ENCODE results near the gene STAB1.
A peak's percentile ranks its signal among the peaks of the same experiment; 100 is the strongest.

STAB1 gene

GRCh38 chr3:52454250-52454937 is 40.7 kb upstream of the STAB1 start:
- peaks cover 23% of the 10 kb centered on the region for H3K36me3 ChIP-seq (ENCODE audit: insufficient read depth, low read length)
- no peak overlapping the region for H3K4me3 ChIP-seq (ENCODE audit: low read length)
- H3K27me3 ChIP-seq (ENCODE audit: insufficient read depth, low read length), result no peaks in the 10 kb centered on the region
- no peak overlapping the region for H3K9ac ChIP-seq (ENCODE audit: low read depth, low read length)
- H3K27ac ChIP-seq (ENCODE audit: low read depth, low read length), result no peak overlapping the region
- H3K9me3 ChIP-seq (ENCODE audit: insufficient read depth, low read depth, low read length), result no peaks in the 10 kb centered on the region
- 88% methylated on average over 8 of the region's 8 CpGs for WGBS
- peaks cover 26% of the 10 kb centered on the region for H3K4me1 ChIP-seq (ENCODE audit: insufficient read depth, low read length)

GRCh38 chr3:52454938-52455282 is 40.2 kb upstream of the STAB1 start:
- Histone ChIP-seq H3K4me1 (ENCODE audit: insufficient read depth, low read length) (peaks cover 26% of the 10 kb centered on the region), H3K36me3 (ENCODE audit: insufficient read depth, low read length) (peaks cover 25% of the 10 kb centered on the region), H3K9me3 (ENCODE audit: insufficient read depth, low read depth, low read length) (no peaks in the 10 kb centered on the region), H3K4me3 (ENCODE audit: low read length) (peak overlapping the region; percentile 51), H3K9ac (ENCODE audit: low read depth, low read length) (0 out of 2 replicates have a peak overlapping the region, but pooled peaks have one; percentile 8), H3K27me3 (ENCODE audit: insufficient read depth, low read length) (no peaks in the 10 kb centered on the region), H3K27ac (ENCODE audit: low read depth, low read length) (peak overlapping the region; percentile 13; the same call in 1 of the 2 replicates)
- 85% methylated on average over 11 of the region's 11 CpGs for WGBS

- Histone ChIP-seq H3K9ac (ENCODE audit: low read depth, low read length) (peak within 1 kb of the TSS; percentile 82), H3K36me3 (ENCODE audit: insufficient read depth, low read length) (peaks cover 31% of the 10 kb centered on the region), H3K4me3 (ENCODE audit: low read length) (peak within 1 kb of the TSS; percentile 88), H3K9me3 (ENCODE audit: insufficient read depth, low read depth, low read length) (no peaks in the 10 kb centered on the region), H3K4me1 (ENCODE audit: insufficient read depth, low read length) (peaks cover 21% of the 10 kb centered on the region; the same call in 1 of the 2 replicates), H3K27ac (ENCODE audit: low read depth, low read length) (peak within 1 kb of the TSS; percentile 46; the same call in 1 of the 2 replicates), H3K27me3 (ENCODE audit: insufficient read depth, low read length) (no peaks in the 10 kb centered on the region)
- WGBS, result 2% methylated on average over 86 of the region's 86 CpGs
Observed at GRCh38 chr3:52455283-52456168, 39.6 kb upstream of the STAB1 start, which contains the start of gene NISCH. Gene NISCH (plus strand): TSS chr3:52455604. CDS start chr3:52455642, 38 bp downstream.

- H3K4me1 ChIP-seq (ENCODE audit: insufficient read depth, low read length), result peaks cover 21% of the 10 kb centered on the region; the same call in 1 of the 2 replicates
- H3K9me3 ChIP-seq (ENCODE audit: insufficient read depth, low read depth, low read length), result no peaks in the 10 kb centered on the region
- WGBS, result 2% methylated on average over 12 of the region's 13 CpGs
- peaks cover 39% of the 10 kb centered on the region for H3K36me3 ChIP-seq (ENCODE audit: insufficient read depth, low read length)
- peak overlapping the region; percentile 88 for H3K4me3 ChIP-seq (ENCODE audit: low read length)
- peak overlapping the region; percentile 82 for H3K9ac ChIP-seq (ENCODE audit: low read depth, low read length)
- no peak overlapping the region for H3K27ac ChIP-seq (ENCODE audit: low read depth, low read length)
- H3K27me3 ChIP-seq (ENCODE audit: insufficient read depth, low read length), result no peaks in the 10 kb centered on the region
Observed at GRCh38 chr3:52456169-52456799, 38.9 kb upstream of the STAB1 start.

GRCh38 chr3:52456800-52457183 is 38.3 kb upstream of the STAB1 start:
- Histone ChIP-seq H3K27ac (ENCODE audit: low read depth, low read length) (no peak overlapping the region), H3K9me3 (ENCODE audit: insufficient read depth, low read depth, low read length) (no peaks in the 10 kb centered on the region), H3K4me1 (ENCODE audit: insufficient read depth, low read length) (peaks cover 21% of the 10 kb centered on the region; the same call in 1 of the 2 replicates), H3K36me3 (ENCODE audit: insufficient read depth, low read length) (peaks cover 42% of the 10 kb centered on the region), H3K4me3 (ENCODE audit: low read length) (peak overlapping the region; percentile 88), H3K27me3 (ENCODE audit: insufficient read depth, low read length) (no peaks in the 10 kb centered on the region), H3K9ac (ENCODE audit: low read depth, low read length) (peak overlapping the region; percentile 82; the same call in 1 of the 2 replicates)
- WGBS, result 90% methylated on average over 5 of the region's 5 CpGs

- H3K9ac ChIP-seq (ENCODE audit: low read depth, low read length), result no peak overlapping the region
- peaks cover 54% of the 10 kb centered on the region for H3K36me3 ChIP-seq (ENCODE audit: insufficient read depth, low read length)
- H3K27ac ChIP-seq (ENCODE audit: low read depth, low read length), result no peak overlapping the region
- WGBS, result 80% methylated on average over 6 of the region's 6 CpGs
- no peak overlapping the region for H3K4me3 ChIP-seq (ENCODE audit: low read length)
- H3K27me3 ChIP-seq (ENCODE audit: insufficient read depth, low read length), result no peaks in the 10 kb centered on the region
- no peaks in the 10 kb centered on the region for H3K9me3 ChIP-seq (ENCODE audit: insufficient read depth, low read depth, low read length)
- H3K4me1 ChIP-seq (ENCODE audit: insufficient read depth, low read length), result peaks cover 16% of the 10 kb centered on the region; the same call in 1 of the 2 replicates
Observed at GRCh38 chr3:52458031-52458760, 36.9 kb upstream of the STAB1 start.

GRCh38 chr3:52458770-52459545 is 36.2 kb upstream of the STAB1 start:
- Histone ChIP-seq H3K36me3 (ENCODE audit: insufficient read depth, low read length) (peaks cover 62% of the 10 kb centered on the region), H3K4me1 (ENCODE audit: insufficient read depth, low read length) (peaks cover 12% of the 10 kb centered on the region; the same call in 1 of the 2 replicates), H3K27ac (ENCODE audit: low read depth, low read length) (no peak overlapping the region), H3K9me3 (ENCODE audit: insufficient read depth, low read depth, low read length) (no peaks in the 10 kb centered on the region), H3K4me3 (ENCODE audit: low read length) (no peak overlapping the region), H3K27me3 (ENCODE audit: insufficient read depth, low read length) (no peaks in the 10 kb centered on the region), H3K9ac (ENCODE audit: low read depth, low read length) (no peak overlapping the region)
- WGBS, result 97% methylated on average over 14 of the region's 14 CpGs

- Histone ChIP-seq H3K4me1 (ENCODE audit: insufficient read depth, low read length) (peaks cover 3% of the 10 kb centered on the region; the same call in 1 of the 2 replicates), H3K4me3 (ENCODE audit: low read length) (no peak overlapping the region), H3K9ac (ENCODE audit: low read depth, low read length) (no peak overlapping the region), H3K27me3 (ENCODE audit: insufficient read depth, low read length) (no peaks in the 10 kb centered on the region), H3K27ac (ENCODE audit: low read depth, low read length) (no peak overlapping the region), H3K36me3 (ENCODE audit: insufficient read depth, low read length) (peaks cover 85% of the 10 kb centered on the region), H3K9me3 (ENCODE audit: insufficient read depth, low read depth, low read length) (no peaks in the 10 kb centered on the region)
- WGBS, result 94% methylated on average over 6 of the region's 6 CpGs
Observed at GRCh38 chr3:52461874-52462273, 33.3 kb upstream of the STAB1 start.

- no peaks in the 10 kb centered on the region for H3K27me3 ChIP-seq (ENCODE audit: insufficient read depth, low read length)
- H3K4me3 ChIP-seq (ENCODE audit: low read length), result no peak overlapping the region
- H3K27ac ChIP-seq (ENCODE audit: low read depth, low read length), result no peak overlapping the region
- no peaks in the 10 kb centered on the region for H3K4me1 ChIP-seq (ENCODE audit: insufficient read depth, low read length)
- H3K9me3 ChIP-seq (ENCODE audit: insufficient read depth, low read depth, low read length), result no peaks in the 10 kb centered on the region
- H3K36me3 ChIP-seq (ENCODE audit: insufficient read depth, low read length), result peaks cover 84% of the 10 kb centered on the region
- H3K9ac ChIP-seq (ENCODE audit: low read depth, low read length), result no peak overlapping the region
- 93% methylated on average over 5 of the region's 5 CpGs for WGBS
Observed at GRCh38 chr3:52463416-52463815, 31.7 kb upstream of the STAB1 start.

- Histone ChIP-seq H3K4me3 (ENCODE audit: low read length) (no peak overlapping the region), H3K4me1 (ENCODE audit: insufficient read depth, low read length) (no peaks in the 10 kb centered on the region), H3K27ac (ENCODE audit: low read depth, low read length) (no peak overlapping the region), H3K9ac (ENCODE audit: low read depth, low read length) (no peak overlapping the region), H3K27me3 (ENCODE audit: insufficient read depth, low read length) (no peaks in the 10 kb centered on the region), H3K9me3 (ENCODE audit: insufficient read depth, low read depth, low read length) (no peaks in the 10 kb centered on the region), H3K36me3 (ENCODE audit: insufficient read depth, low read length) (peaks cover 76% of the 10 kb centered on the region)
- 93% methylated on average over 9 of the region's 9 CpGs for WGBS
Observed at GRCh38 chr3:52468336-52468735, 26.8 kb upstream of the STAB1 start.
